ENCODE results near the gene DDX1.

DNA sequence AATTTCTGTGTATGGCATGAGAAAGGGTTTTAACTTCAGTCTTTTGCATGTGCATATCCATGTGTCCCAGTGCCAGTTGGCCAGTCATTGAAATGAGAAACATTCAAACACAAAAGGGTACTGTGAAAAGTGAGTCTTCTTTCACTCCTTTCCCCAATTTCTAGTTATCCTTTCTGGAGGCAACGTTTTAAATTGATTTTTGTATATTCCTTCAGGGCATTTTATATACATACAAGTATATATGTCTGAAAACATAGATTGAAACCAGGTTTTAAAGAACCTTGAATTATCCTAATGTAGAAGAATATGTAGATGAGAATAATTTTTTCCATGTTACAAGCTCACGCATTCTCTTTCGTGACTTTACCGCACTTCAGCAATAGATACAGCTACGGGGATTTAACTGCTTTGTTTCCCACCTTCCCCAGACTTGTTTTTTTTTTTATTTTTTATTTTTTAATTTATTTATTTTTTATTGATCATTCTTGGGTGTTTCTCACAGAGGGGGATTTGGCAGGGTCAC is 18.8 kb downstream of the DDX1 start:
- TF ChIP-seq TEAD4 (IDR thresholded peaks at IDR 0.05), result no peak
- TF ChIP-seq, protein P1, sequence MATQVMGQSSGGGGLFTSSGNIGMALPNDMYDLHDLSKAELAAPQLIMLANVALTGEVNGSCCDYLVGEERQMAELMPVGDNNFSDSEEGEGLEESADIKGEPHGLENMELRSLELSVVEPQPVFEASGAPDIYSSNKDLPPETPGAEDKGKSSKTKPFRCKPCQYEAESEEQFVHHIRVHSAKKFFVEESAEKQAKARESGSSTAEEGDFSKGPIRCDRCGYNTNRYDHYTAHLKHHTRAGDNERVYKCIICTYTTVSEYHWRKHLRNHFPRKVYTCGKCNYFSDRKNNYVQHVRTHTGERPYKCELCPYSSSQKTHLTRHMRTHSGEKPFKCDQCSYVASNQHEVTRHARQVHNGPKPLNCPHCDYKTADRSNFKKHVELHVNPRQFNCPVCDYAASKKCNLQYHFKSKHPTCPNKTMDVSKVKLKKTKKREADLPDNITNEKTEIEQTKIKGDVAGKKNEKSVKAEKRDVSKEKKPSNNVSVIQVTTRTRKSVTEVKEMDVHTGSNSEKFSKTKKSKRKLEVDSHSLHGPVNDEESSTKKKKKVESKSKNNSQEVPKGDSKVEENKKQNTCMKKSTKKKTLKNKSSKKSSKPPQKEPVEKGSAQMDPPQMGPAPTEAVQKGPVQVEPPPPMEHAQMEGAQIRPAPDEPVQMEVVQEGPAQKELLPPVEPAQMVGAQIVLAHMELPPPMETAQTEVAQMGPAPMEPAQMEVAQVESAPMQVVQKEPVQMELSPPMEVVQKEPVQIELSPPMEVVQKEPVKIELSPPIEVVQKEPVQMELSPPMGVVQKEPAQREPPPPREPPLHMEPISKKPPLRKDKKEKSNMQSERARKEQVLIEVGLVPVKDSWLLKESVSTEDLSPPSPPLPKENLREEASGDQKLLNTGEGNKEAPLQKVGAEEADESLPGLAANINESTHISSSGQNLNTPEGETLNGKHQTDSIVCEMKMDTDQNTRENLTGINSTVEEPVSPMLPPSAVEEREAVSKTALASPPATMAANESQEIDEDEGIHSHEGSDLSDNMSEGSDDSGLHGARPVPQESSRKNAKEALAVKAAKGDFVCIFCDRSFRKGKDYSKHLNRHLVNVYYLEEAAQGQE (IDR thresholded peaks at IDR 0.05; ENCODE audit: low read depth), result no peak

Data from Ishikawa (cell line).